GM12875 (cell line): ENCODE measurements around the gene LEFTY2.

Experiments used
- H3K4me3 ChIP-seq: one replicate; pipeline ENCODE4 v1.5.1; 2011; ENCODE audit warnings: low read depth, low read length, control low read depth
- CTCF ChIP-seq: IDR thresholded peaks from 2 replicates; pipeline ENCODE4 v1.5.1; 2011; ENCODE audit warnings: low read depth, mild to moderate bottlenecking, control low read depth, inconsistent platforms, low read length, moderate library complexity, borderline replicate concordance; ENCODE audit not compliant: insufficient read depth

LEFTY2 gene

GRCh38 chr1:225914947-225915346 lies 26.1 kb downstream of the LEFTY2 start:
- no peak for TF ChIP-seq CTCF
- no peak overlapping the region for H3K4me3 ChIP-seq

GRCh38 chr1:225914391-225914790 lies 26.6 kb downstream of the LEFTY2 start:
- no peak overlapping the region for H3K4me3 ChIP-seq
- TF ChIP-seq CTCF, result no peak

GRCh38 chr1:225911191-225912130 lies 29.6 kb downstream of the LEFTY2 start:
- no peak overlapping the region for H3K4me3 ChIP-seq
- peak; percentile 83 for TF ChIP-seq CTCF

GRCh38 chr1:225909477-225909876 lies 31.5 kb downstream of the LEFTY2 start:
- no peak for TF ChIP-seq CTCF
- no peak overlapping the region for H3K4me3 ChIP-seq

- no peak for TF ChIP-seq CTCF
- H3K4me3 ChIP-seq, result no peak overlapping the region
These were observed 32.2 kb downstream of the LEFTY2 start for GRCh38 chr1:225908773-225909172.

GRCh38 chr1:225908013-225908640 lies 32.9 kb downstream of the LEFTY2 start:
- no peak overlapping the region for H3K4me3 ChIP-seq
- no peak for TF ChIP-seq CTCF
